Epithelial cell of esophagus (primary cell): ENCODE measurements around the gene SCAMP4.
"Not testable (repeated sequence)": the region's sequence is repeated elsewhere in the genome, so short reads cannot be mapped to it uniquely, and the experiment has no call there.

ENCODE experiments used
- DNase-seq: peaks from one replicate; pipeline ENCODE4 v3.0.0; 2010; ENCODE audit warnings: low read depth
- H3K4me3 ChIP-seq: 2 replicates; pipeline ENCODE4 v1.5.1; 2011; ENCODE audit warnings: mild to moderate bottlenecking, low read length, control low read depth
- CTCF ChIP-seq: IDR thresholded peaks from 2 replicates; pipeline ENCODE4 v1.5.1; 2011; ENCODE audit warnings: low read depth, mild to moderate bottlenecking, low read length, control low read depth, inconsistent platforms; ENCODE audit not compliant: insufficient read depth; ENCODE audit errors: missing control alignments

The SCAMP4 gene

GRCh38 chr19:1875646-1876495, 29.3 kb upstream of the SCAMP4 start:
- no peak for TF ChIP-seq CTCF
- peak overlapping the region; percentile 91 for H3K4me3 ChIP-seq
- peak; percentile 93 for DNase-seq

- peak overlapping the region; percentile 91 for H3K4me3 ChIP-seq
- DNase-seq = not testable (repeated sequence)
Measured at GRCh38 chr19:1876496-1877279, 28.5 kb upstream of the SCAMP4 start.

GRCh38 chr19:1877280-1877660, 27.9 kb upstream of the SCAMP4 start:
- not testable (repeated sequence) for H3K4me3 ChIP-seq, DNase-seq

DNA sequence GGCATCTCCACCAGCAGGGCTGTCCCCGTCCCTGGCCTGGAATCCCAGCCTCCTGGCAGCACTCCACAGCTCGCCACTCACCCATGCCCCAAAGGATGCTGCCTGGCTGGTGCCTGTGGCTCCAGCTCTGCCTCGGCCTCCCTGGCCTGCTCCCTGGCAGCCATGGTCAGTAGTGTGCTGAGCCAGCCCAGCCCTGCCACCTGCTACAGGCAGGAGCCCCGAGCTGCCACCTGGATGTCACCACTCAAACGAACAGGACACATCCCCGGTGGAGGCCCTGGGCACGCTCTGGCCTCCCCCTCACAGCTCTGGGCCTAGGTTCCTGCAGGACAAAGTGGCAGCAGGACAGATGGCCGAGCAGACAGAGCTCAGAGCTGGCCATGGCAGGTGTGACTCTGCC, 26.6 kb upstream of the SCAMP4 start:
- not testable (repeated sequence) for H3K4me3 ChIP-seq, DNase-seq

DNA sequence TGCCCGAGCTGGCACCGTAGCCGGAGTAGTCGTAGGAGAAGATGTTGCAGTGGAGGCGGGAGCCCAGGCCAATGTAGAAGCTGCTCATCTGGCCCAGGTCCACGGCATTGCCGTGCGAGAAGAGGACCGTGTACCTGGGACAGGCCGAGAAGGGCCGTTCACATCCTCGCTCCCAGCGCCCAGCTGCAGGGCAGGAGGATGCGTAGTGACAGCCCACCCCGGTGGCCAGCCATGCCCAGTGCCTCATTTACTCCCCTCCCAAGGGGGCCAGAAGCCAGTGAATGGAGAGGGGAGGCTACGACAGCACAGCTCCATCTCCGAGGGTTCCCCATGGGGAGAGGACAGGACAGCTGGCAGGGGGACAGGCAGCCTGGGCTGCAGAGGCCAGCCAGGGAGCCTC, 25.2 kb upstream of the SCAMP4 start:
- not testable (repeated sequence) for H3K4me3 ChIP-seq, DNase-seq

DNA sequence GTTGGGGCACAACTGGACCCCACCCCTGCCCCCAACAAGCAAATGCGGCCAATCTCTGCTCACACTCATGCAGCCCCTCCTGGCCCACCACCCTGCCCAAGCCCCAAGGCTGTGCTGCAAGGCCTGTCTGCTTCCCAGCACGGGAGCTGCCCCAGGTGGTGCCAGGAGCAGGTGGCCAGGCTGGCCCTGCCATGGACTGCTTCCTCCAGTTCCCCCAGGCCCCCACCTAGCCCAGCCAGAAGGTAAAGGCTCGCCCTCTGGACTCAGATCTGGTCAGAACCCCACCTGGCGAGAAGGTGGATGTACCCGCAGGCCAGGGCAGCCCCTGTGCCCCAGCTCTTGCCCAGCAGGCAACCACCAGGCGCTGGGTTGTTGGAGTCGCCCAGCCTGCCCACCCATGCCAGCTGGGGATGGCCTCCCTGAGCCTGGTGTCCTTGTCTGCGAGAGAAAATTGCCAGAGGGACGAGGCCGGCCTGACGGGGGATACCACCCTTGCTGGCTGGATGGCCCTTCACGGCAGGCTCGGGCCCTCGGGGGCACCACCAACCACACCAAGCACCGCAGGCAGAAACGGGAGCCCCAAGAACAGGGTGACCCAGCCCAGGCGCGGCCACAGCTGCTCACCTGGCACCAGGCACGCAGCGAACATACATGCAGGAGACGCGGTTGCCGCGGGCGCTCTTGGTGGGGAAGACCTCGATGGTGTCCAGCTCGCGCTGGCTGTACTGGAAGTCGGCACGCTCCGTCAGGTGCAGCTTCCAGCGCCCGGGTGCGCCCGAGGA, 24.4 kb upstream of the SCAMP4 start:
- no peak overlapping the region for H3K4me3 ChIP-seq
- no peak for TF ChIP-seq CTCF
- DNase-seq = no peak

DNA sequence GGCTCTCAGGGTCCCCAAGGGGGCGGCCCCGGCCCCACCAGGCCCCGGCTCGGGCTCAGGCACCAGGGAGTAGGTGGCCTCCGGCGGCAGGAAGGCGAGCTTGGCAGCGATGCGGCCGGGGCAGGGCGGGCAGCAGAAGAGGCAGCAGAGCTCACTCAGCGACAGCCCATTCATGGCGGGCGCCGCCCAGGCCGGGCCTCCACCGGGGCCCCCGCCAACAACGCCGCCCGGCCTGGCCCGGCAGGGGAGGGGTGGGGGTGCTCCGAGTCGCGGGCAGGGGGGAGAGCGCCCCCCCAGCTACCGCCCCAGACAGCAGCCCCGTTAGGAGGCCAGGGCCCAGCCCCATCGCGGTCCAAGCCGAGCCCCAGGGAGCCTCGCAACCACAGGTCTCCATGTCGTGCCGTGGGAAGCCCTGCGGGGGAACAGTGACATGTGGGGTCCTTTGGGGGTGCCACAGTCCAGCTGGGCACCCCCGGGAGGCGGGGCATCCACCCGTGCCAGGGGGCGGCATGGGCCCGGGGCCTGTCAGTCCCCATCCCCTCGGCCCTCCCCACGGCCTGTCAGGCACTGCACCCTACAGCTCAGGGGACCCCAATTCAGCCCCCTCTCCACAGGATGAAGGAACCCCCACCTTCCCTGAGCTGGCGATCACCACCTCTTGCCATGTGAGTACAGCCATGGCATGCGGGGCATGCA, 23.7 kb upstream of the SCAMP4 start:
- not testable (repeated sequence) for DNase-seq, H3K4me3 ChIP-seq

GRCh38 chr19:1882089-1882785, 23.0 kb upstream of the SCAMP4 start:
- no peak overlapping the region for H3K4me3 ChIP-seq
- no peak for TF ChIP-seq CTCF
- no peak for DNase-seq
